HEK293 (cell line): ENCODE measurements around the gene HSPG2.

Source experiments
- HIC1 ChIP-seq: fragments of 450-650 bp; formaldehyde crosslinking; IDR thresholded peaks from 2 replicates; pipeline ENCODE4 v1.5.1; 2016; ENCODE audit warnings: missing biosample characterization, missing genetic modification characterization
- KLF8 ChIP-seq: fragments of 450-650 bp; formaldehyde crosslinking; IDR thresholded peaks from 2 replicates; pipeline ENCODE4 v1.5.1; 2016; ENCODE audit warnings: missing biosample characterization, missing genetic modification characterization
- SALL2 ChIP-seq: fragments of 450-650 bp; formaldehyde crosslinking; IDR thresholded peaks from 2 replicates; pipeline ENCODE4 v1.5.0; 2017; ENCODE audit warnings: missing biosample characterization, mild to moderate bottlenecking, missing genetic modification characterization, borderline replicate concordance
- ZBTB21 ChIP-seq: fragments of 450-650 bp; formaldehyde crosslinking; IDR thresholded peaks from 2 replicates; pipeline ENCODE4 v1.5.1; 2017; ENCODE audit warnings: missing biosample characterization, missing genetic modification characterization
- ZBTB6 ChIP-seq: fragments of 450-650 bp; formaldehyde crosslinking; IDR thresholded peaks from 2 replicates; pipeline ENCODE4 v1.5.1; 2017; ENCODE audit warnings: missing biosample characterization, missing genetic modification characterization
- ZFP41 ChIP-seq: fragments of 450-650 bp; formaldehyde crosslinking; IDR thresholded peaks from 2 replicates; pipeline ENCODE4 v1.5.1; 2016; ENCODE audit warnings: missing biosample characterization, missing genetic modification characterization, borderline replicate concordance
- ZNF558 ChIP-seq: fragments of 450-650 bp; formaldehyde crosslinking; IDR thresholded peaks from 2 replicates; pipeline ENCODE4 v1.5.1; 2016; ENCODE audit warnings: missing biosample characterization, missing genetic modification characterization
- TF ChIP-seq, protein P1 (sequence below): fragments of 450-650 bp; formaldehyde crosslinking; IDR thresholded peaks from 2 replicates; pipeline ENCODE4 v1.5.1; 2016; ENCODE audit warnings: missing biosample characterization, missing genetic modification characterization

DNA sequence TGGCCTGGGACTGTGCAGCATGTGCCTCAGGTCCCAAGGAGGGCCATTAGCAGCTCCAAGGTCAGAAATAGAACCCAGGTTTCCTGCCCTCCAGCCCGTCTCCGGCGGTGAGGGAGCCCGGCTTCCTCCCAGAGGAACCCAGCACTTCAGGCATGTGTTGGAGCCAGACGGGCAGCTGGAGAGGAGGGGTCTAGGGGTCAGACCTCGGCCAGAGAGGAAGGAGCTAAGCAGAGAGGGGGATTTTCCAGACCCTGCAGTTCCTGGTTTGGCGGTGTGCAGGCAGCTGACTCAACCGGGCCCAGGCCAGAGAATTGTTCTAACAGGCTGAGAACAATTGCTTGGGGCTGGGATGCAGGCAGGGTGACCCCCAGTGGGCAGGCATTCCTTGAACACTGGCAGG is 37.1 kb downstream of the HSPG2 start:
- no peak for TF ChIP-seq SALL2 (tag by site-specific recombination)
- TF ChIP-seq, protein P1, sequence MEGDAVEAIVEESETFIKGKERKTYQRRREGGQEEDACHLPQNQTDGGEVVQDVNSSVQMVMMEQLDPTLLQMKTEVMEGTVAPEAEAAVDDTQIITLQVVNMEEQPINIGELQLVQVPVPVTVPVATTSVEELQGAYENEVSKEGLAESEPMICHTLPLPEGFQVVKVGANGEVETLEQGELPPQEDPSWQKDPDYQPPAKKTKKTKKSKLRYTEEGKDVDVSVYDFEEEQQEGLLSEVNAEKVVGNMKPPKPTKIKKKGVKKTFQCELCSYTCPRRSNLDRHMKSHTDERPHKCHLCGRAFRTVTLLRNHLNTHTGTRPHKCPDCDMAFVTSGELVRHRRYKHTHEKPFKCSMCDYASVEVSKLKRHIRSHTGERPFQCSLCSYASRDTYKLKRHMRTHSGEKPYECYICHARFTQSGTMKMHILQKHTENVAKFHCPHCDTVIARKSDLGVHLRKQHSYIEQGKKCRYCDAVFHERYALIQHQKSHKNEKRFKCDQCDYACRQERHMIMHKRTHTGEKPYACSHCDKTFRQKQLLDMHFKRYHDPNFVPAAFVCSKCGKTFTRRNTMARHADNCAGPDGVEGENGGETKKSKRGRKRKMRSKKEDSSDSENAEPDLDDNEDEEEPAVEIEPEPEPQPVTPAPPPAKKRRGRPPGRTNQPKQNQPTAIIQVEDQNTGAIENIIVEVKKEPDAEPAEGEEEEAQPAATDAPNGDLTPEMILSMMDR: no peak
- no peak for TF ChIP-seq ZBTB6 (tag by site-specific recombination)
- TF ChIP-seq ZBTB21 (tag by site-specific recombination): no peak
- TF ChIP-seq HIC1: no peak
- no peak for TF ChIP-seq KLF8 (tag by site-specific recombination)
- no peak for TF ChIP-seq ZFP41
- TF ChIP-seq ZNF558 (tag by site-specific recombination): no peak
